ENCODE results near the gene TENT4A.

DNA sequence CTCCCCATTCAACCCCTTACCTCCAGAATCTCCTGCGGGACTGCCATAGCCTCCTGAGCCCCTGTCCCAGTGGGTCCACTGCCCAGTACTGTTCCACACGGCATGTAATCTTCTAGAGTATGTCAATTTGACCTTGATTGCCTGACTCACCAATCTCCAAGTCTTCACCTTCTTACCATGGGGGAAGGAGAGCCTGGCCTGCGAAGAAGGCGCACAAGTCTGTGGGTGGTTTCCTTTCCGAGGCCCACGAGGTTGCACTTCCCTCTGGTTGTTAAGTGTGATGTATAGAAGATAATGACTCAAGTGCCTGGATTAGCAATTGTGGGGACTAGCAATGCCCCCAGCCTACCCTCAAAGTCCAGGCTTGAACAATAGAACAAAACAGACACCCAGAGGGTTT lies 8.1 kb upstream of the TENT4A start:
- TF ChIP-seq, protein P1, sequence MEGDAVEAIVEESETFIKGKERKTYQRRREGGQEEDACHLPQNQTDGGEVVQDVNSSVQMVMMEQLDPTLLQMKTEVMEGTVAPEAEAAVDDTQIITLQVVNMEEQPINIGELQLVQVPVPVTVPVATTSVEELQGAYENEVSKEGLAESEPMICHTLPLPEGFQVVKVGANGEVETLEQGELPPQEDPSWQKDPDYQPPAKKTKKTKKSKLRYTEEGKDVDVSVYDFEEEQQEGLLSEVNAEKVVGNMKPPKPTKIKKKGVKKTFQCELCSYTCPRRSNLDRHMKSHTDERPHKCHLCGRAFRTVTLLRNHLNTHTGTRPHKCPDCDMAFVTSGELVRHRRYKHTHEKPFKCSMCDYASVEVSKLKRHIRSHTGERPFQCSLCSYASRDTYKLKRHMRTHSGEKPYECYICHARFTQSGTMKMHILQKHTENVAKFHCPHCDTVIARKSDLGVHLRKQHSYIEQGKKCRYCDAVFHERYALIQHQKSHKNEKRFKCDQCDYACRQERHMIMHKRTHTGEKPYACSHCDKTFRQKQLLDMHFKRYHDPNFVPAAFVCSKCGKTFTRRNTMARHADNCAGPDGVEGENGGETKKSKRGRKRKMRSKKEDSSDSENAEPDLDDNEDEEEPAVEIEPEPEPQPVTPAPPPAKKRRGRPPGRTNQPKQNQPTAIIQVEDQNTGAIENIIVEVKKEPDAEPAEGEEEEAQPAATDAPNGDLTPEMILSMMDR (IDR thresholded peaks at IDR 0.05) = no peak
- TF ChIP-seq POLR2A (IDR thresholded peaks at IDR 0.05) = no peak
